ENCODE measurements around the gene WASF2. TPM values are rescaled to one million over a fixed set of nuclear protein-coding genes. Genes with fewer than 3 reads are reported as not detected.

The WASF2 gene
- total RNA-seq, 6 experiments from 2014 or later, result 18.4 to 38.1 (median 26.5) TPM

DNA sequence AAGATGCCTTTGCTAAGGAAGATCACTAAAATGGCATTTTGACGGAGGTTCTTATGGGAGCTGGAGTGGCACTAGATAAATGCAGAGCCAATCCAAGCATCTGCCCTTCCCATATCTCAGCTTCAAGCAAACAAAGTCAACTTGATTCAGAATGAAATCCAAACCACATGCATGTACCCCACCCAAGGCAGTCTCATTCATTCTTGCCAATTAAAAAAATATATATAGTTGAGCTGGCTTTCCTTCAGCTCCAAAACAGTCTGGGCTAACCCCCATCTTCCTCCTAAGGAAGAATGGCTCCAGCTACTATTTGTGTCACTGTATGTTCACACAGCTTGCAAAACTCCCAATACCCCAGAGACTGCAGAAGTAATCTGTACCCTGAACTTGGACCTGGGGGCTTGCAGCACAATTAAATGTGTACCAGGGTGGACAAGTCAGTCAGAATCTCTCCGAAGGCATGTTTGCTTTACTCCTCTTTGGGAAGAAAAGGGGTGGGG, 62.1 kb downstream of the WASF2 start:
- peaks cover 0 to 21% (median 3%) of the 10 kb centered on the region in 4 donors for H3K4me1 ChIP-seq
- peaks cover 0 to 16% (median 4%) of the 10 kb centered on the region in 4 donors for H3K36me3 ChIP-seq
- no peak for ATAC-seq
- H3K27me3 ChIP-seq, result no peaks in the 10 kb centered on the region
- no peak for DNase-seq
- intact Hi-C loops (cut with DNase I), result no loop called here
- H3K4me3 ChIP-seq, result no peak overlapping the region
- TF ChIP-seq, protein P1, sequence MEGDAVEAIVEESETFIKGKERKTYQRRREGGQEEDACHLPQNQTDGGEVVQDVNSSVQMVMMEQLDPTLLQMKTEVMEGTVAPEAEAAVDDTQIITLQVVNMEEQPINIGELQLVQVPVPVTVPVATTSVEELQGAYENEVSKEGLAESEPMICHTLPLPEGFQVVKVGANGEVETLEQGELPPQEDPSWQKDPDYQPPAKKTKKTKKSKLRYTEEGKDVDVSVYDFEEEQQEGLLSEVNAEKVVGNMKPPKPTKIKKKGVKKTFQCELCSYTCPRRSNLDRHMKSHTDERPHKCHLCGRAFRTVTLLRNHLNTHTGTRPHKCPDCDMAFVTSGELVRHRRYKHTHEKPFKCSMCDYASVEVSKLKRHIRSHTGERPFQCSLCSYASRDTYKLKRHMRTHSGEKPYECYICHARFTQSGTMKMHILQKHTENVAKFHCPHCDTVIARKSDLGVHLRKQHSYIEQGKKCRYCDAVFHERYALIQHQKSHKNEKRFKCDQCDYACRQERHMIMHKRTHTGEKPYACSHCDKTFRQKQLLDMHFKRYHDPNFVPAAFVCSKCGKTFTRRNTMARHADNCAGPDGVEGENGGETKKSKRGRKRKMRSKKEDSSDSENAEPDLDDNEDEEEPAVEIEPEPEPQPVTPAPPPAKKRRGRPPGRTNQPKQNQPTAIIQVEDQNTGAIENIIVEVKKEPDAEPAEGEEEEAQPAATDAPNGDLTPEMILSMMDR (IDR thresholded peaks at IDR 0.05), result no peak
- no peak for TF ChIP-seq POLR2A (IDR thresholded peaks at IDR 0.05)
- no peaks in the 10 kb centered on the region for H3K9me3 ChIP-seq
- H3K27ac ChIP-seq, result no peak overlapping the region
- WGBS (ENCODE audit: insufficient coverage, low coverage, low lambda C conversion rate, missing lambda C conversion rate), result 60% methylated on average over 2 of the region's 2 CpGs

DNA sequence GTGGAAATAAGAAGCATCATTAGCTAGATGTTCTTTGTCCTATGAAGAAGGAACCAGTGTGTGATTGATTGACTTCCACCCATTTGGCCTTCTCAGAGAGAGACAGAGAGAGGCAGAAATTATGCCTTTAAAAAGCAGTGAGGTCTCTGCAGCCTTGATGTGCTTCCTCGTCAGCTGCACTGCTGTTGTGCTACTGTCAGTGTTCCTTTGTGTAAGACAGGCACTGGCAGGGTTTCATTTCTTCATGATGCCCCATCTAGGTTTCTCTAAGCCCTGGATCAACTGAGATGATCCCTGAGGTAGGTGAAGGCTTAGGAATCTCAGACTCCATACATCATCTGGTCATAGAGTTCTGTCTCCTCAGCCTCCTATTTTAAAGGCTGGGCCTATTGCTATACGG, 62.6 kb downstream of the WASF2 start:
- 65% methylated on average over 2 of the region's 2 CpGs for WGBS (ENCODE audit: insufficient coverage, low coverage, low lambda C conversion rate, missing lambda C conversion rate)
- peaks cover 0 to 16% (median 4%) of the 10 kb centered on the region in 4 donors for H3K36me3 ChIP-seq
- peaks cover 0 to 18% (median 3%) of the 10 kb centered on the region in 4 donors for H3K4me1 ChIP-seq
- ATAC-seq (peak; percentile 10 to 38 (median 20)), DNase-seq (no peak)
- intact Hi-C loops (cut with DNase I), result no loop called here
- no peak for TF ChIP-seq POLR2A (IDR thresholded peaks at IDR 0.05)
- TF ChIP-seq, protein P1 (IDR thresholded peaks at IDR 0.05), result no peak
- no peaks in the 10 kb centered on the region for H3K9me3 ChIP-seq
- no peak overlapping the region for H3K4me3 ChIP-seq
- H3K27ac ChIP-seq, result no peak overlapping the region
- no peaks in the 10 kb centered on the region for H3K27me3 ChIP-seq

DNA sequence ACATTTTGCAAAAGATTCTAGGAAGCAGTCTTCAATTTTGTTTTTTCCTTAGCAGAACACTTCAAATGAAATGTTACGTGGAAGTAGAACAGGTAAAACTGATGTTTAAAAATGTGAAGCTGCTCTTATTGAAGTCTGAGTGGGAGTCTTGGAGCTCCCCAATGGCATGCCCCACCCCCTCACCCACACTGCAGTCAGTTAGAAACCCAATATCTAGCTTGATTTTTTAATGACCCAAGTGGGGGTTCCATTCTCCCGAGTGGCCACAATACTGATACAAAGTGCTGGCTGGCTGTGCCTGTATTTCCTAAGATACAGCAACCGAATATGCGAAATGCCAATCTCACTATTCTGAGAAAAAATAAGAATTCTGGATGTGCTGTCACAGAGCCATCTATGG, 66.3 kb downstream of the WASF2 start:
- Histone ChIP-seq H3K4me1 (no peaks in the 10 kb centered on the region), H3K4me3 (no peak overlapping the region), H3K9me3 (no peaks in the 10 kb centered on the region), H3K27ac (no peak overlapping the region), H3K27me3 (no peaks in the 10 kb centered on the region), H3K36me3 (peaks cover 0 to 16% (median 5%) of the 10 kb centered on the region in 4 donors)
- WGBS (ENCODE audit: insufficient coverage, low coverage, low lambda C conversion rate, missing lambda C conversion rate), result 80% methylated on average over 2 of the region's 4 CpGs
- intact Hi-C loops (cut with DNase I), result no loop called here
- no peak for ATAC-seq
- TF ChIP-seq, protein P1 (IDR thresholded peaks at IDR 0.05), result no peak
- TF ChIP-seq POLR2A (IDR thresholded peaks at IDR 0.05), result no peak
- DNase-seq, result peak in 1 of 3 donors; percentile 16

DNA sequence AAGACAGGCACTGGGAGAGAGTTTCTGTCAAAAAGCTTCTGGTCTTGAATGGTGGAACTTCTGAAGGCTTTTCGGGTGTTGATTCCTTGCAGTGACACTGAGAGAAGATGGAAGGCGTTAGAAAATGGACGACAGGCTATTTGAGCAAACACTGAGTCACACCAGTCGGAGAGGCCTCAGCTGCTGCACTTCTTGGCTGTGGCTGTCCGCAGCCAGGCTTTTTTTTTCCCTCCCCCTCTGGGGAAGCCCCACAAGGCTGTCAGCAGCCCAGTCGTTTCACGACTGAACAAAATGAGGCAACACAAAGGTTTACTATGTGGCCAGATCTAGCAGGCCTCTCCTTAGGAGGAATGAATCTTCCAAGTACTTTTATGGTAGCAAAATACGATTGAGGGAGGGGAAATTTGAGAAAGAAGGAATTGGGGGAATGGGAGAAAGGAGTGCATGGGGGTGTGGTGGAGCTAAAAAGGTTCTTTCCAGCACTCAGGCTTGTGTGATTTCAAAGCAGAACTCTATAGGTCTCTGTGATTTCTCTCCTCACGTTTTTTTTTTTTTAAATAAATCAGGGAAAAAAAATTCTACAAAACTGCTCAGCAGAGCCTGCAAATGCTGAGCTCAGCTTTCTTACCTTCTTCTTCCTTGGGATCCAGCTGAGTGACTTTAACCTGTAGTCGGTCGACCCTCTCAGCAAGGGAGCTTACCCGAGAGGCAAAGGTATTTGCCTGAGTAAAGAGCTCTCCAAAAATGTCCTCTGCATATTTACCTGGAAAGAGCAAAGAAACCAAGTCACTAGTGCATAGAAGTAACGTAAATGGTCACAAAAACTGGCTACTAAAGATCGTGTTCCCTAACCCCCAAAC, 71.4 kb downstream of the WASF2 start:
- Histone ChIP-seq H3K36me3 (peaks cover 5 to 46% (median 21%) of the 10 kb centered on the region in 4 donors), H3K9me3 (no peaks in the 10 kb centered on the region), H3K4me3 (no peak overlapping the region), H3K27ac (peak overlapping the region in 1 of 3 donors; percentile 50), H3K4me1 (no peaks in the 10 kb centered on the region), H3K27me3 (no peaks in the 10 kb centered on the region)
- no peak for TF ChIP-seq POLR2A (IDR thresholded peaks at IDR 0.05)
- TF ChIP-seq, protein P1 (IDR thresholded peaks at IDR 0.05), result no peak
- no peak for DNase-seq
- intact Hi-C loops (cut with DNase I), result loop anchor here in 1 of 2 donors (5.0 kb wide), 1 partner anchor 189 kb away; no protein-coding TSS in a partner anchor
- ATAC-seq, result peak; percentile 35 to 76 (median 42)
- 52% methylated on average over 14 of the region's 14 CpGs for WGBS (ENCODE audit: insufficient coverage, low coverage, low lambda C conversion rate, missing lambda C conversion rate)

All from right lobe of liver (tissue), 6 donors.